GM23248 (cell line): ENCODE data around the gene PRDM16.

Experiments used
- EZH2 ChIP-seq: fragments of 200-600 bp; sonication (generic); IDR thresholded peaks from 2 replicates; pipeline ENCODE4 v1.6.1; 2018; ENCODE audit warnings: antibody characterized with exemption, mild to moderate bottlenecking; ENCODE audit not compliant: insufficient read depth, poor library complexity, severe bottlenecking
- EZH2phosphoT487 ChIP-seq: fragments of 200-600 bp; sonication (generic); IDR thresholded peaks from 2 replicates; pipeline ENCODE4 v1.6.1; 2018; ENCODE audit warnings: antibody characterized with exemption, moderate library complexity, mild to moderate bottlenecking, low read depth; ENCODE audit not compliant: insufficient read depth

DNA sequence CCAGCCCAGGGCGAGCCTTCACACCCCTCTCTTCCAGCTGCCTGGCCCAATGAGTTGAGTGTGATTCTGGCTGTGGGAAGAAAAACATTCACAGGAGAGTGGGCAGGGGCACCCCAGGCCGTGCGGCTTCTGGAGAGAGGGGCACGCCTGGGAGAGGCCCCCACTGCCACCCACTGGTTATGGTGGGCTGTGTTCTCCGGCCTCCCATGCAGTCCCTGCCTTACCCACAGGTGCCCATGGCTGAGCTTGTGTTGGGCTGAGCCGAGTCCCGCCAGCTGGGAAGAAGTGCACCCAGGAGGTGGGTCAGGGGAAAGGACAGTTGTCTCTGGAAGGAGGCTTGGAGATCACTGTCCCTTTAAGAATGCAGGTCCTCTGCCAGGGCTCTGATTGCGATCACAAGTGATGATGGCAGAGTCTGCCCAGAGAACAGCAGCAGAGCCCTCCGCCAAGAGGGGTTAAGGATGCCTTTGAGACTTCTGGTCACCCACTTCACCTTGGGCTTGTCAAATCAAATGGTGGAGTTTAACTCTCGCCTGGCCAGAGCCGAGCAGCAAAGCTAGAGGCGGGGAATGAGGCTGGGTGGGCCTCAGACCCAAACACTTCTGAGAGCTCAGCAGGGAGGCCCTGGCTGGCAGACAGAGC, 260.8 kb downstream of the PRDM16 start:
- no peak for TF ChIP-seq EZH2
- no peak for TF ChIP-seq EZH2phosphoT487
